Measurements from ENCODE around the gene MLLT11. TPM values are rescaled to one million over a fixed set of nuclear protein-coding genes. Genes with fewer than 3 reads are reported as not detected.
A peak's percentile ranks its signal among the peaks of the same experiment; 100 is the strongest.

MLLT11 gene
- total RNA-seq, 1 experiment from 2014 or later = 16.4 TPM

GRCh38 chr1:151069103-151069486 lies 8.9 kb downstream of the MLLT11 start:
- CTCF ChIA-PET = interaction anchor here (0.8 to 1.1 kb wide), 2 partner anchors 8 to 45 kb away, joined by 3 to 9 read pairs; partner anchors contain the start of gene MLLT11

More at GRCh38 chr1:151069103-151069486, 8.9 kb downstream of the MLLT11 start:
- POLR2A ChIA-PET = no interaction called here
- no peaks in the 10 kb centered on the region for H3K27me3 Mint-ChIP-seq (ENCODE audit: low read depth)
- peaks cover 17% of the 10 kb centered on the region for H3K4me1 Mint-ChIP-seq
- H3K36me3 Mint-ChIP-seq = peaks cover 14% of the 10 kb centered on the region
- ATAC-seq (no peak), DNase-seq (ENCODE audit: low spot score) (no peak)
- TF ChIP-seq ATF6 (CRISPR knock-in tag; IDR thresholded peaks at IDR 0.05) = no peak
- no peak for TF ChIP-seq NFATC4 (CRISPR knock-in tag; IDR thresholded peaks at IDR 0.05)
- TF ChIP-seq JAZF1 (CRISPR knock-in tag; IDR thresholded peaks at IDR 0.05) = no peak
- no peak for TF ChIP-seq ZNF512 (CRISPR knock-in tag; IDR thresholded peaks at IDR 0.05; ENCODE audit: borderline replicate concordance)
- TF ChIP-seq PREB (CRISPR knock-in tag; IDR thresholded peaks at IDR 0.05; ENCODE audit: borderline replicate concordance) = no peak
- no peak for TF ChIP-seq GTF2I (CRISPR knock-in tag; conservative IDR thresholded peaks at IDR 0.05)
- TF ChIP-seq ZNF317 (CRISPR knock-in tag; IDR thresholded peaks at IDR 0.05; ENCODE audit: borderline replicate concordance, low read depth) = no peak
- no peak for TF ChIP-seq IRF2 (CRISPR knock-in tag; IDR thresholded peaks at IDR 0.05; ENCODE audit: borderline replicate concordance, low read depth)
- no peak for TF ChIP-seq ZMAT4 (CRISPR knock-in tag; IDR thresholded peaks at IDR 0.05)
- no peak for TF ChIP-seq ZNF425 (CRISPR knock-in tag; conservative IDR thresholded peaks at IDR 0.05)
- no peak for TF ChIP-seq USF2 (CRISPR knock-in tag; IDR thresholded peaks at IDR 0.05)
- no peak for TF ChIP-seq PRRX2 (CRISPR knock-in tag; IDR thresholded peaks at IDR 0.05)
- TF ChIP-seq ZBTB21 (CRISPR knock-in tag; IDR thresholded peaks at IDR 0.05; ENCODE audit: borderline replicate concordance) = no peak
- no peak for TF ChIP-seq TP53 (CRISPR knock-in tag; IDR thresholded peaks at IDR 0.05)
- no peak for TF ChIP-seq ELF4 (CRISPR knock-in tag; IDR thresholded peaks at IDR 0.05; ENCODE audit: low read depth)
- TF ChIP-seq ATF2 (CRISPR knock-in tag; IDR thresholded peaks at IDR 0.05; ENCODE audit: borderline replicate concordance, low read depth) = no peak
- TF ChIP-seq ZNF232 (CRISPR knock-in tag; IDR thresholded peaks at IDR 0.05) = no peak
- TF ChIP-seq NFYB (CRISPR knock-in tag; conservative IDR thresholded peaks at IDR 0.05; ENCODE audit: low read depth) = no peak
- no peak for TF ChIP-seq IRF1 (CRISPR knock-in tag; IDR thresholded peaks at IDR 0.05)
- no peaks in the 10 kb centered on the region for H3K9me3 Mint-ChIP-seq
- H3K27ac Mint-ChIP-seq = peak overlapping the region; percentile 93
- peak overlapping the region; percentile 94 for H3K4me3 Mint-ChIP-seq

All from WTC11 (cell line).